DND-41 (cell line): Measurements from ENCODE around the gene IQSEC1.
A peak's percentile ranks its signal among the peaks of the same experiment; 100 is the strongest.

ENCODE experiments used
- ATAC-seq: fragments of 200-7000 bp; cut with Tn5 transposase; 3 replicates; pipeline ENCODE4 v1.9.1; 2021; ENCODE audit warnings: low read depth; ENCODE audit not compliant: insufficient read depth
- DNase-seq: peaks from one replicate; pipeline ENCODE4 v3.0.0-alpha.2; 2020
- H2AFZ ChIP-seq: 2 replicates; pipeline ENCODE4 v1.6.0; 2012; ENCODE audit warnings: low read depth, low read length
- H3K27ac ChIP-seq: 2 replicates; pipeline ENCODE4 v1.5.1; 2012; ENCODE audit warnings: low read length, inconsistent platforms
- H3K27me3 ChIP-seq: fragments of 200-600 bp; sonication (generic); 2 replicates; pipeline ENCODE4 v1.6.0; 2012; ENCODE audit warnings: low read length, mild to moderate bottlenecking, inconsistent platforms; ENCODE audit not compliant: insufficient read depth, poor library complexity
- H3K36me3 ChIP-seq: 2 replicates; pipeline ENCODE4 v1.5.1; 2012; ENCODE audit warnings: low read length, inconsistent platforms; ENCODE audit not compliant: insufficient read depth
- H3K4me1 ChIP-seq: 2 replicates; pipeline ENCODE4 v1.5.1; 2012; ENCODE audit warnings: mild to moderate bottlenecking, low read length; ENCODE audit not compliant: insufficient read depth
- H3K4me2 ChIP-seq: 2 replicates; pipeline ENCODE4 v1.6.0; 2012; ENCODE audit warnings: mild to moderate bottlenecking, moderate library complexity, low read length, inconsistent platforms; ENCODE audit not compliant: insufficient read depth
- H3K4me3 ChIP-seq, 2 experiments: fragments of 200-600 bp in 1 of 2; shearing (Covaris generic) in 1 of 2; 2 replicates each; pipeline ENCODE4 v1.5.1; 2012 to 2016; ENCODE audit warnings: inconsistent platforms in 2 of 2, low read length in 2 of 2, mild to moderate bottlenecking in 2 of 2, low read depth in 1 of 2, moderate library complexity in 1 of 2
- H3K79me2 ChIP-seq: 2 replicates; pipeline ENCODE4 v1.6.0; 2012; ENCODE audit warnings: low read length, inconsistent platforms; ENCODE audit not compliant: insufficient read depth
- H3K9ac ChIP-seq: 2 replicates; pipeline ENCODE4 v1.6.0; 2012; ENCODE audit warnings: low read depth, mild to moderate bottlenecking, inconsistent platforms, low read length, moderate library complexity
- H3K9me3 ChIP-seq: 2 replicates; pipeline ENCODE4 v1.5.1; 2012; ENCODE audit warnings: low read length, moderate library complexity, mild to moderate bottlenecking, inconsistent platforms; ENCODE audit not compliant: insufficient read depth, severe bottlenecking
- H4K20me1 ChIP-seq: 2 replicates; pipeline ENCODE4 v1.6.0; 2012; ENCODE audit warnings: low read length; ENCODE audit not compliant: insufficient read depth
- CTCF ChIP-seq: IDR thresholded peaks from 2 replicates; pipeline ENCODE4 v1.5.1; 2012; ENCODE audit warnings: borderline replicate concordance, low read length, moderate library complexity, mild to moderate bottlenecking; ENCODE audit not compliant: poor library complexity, severe bottlenecking; ENCODE audit errors: extremely low read depth
- EZH2 ChIP-seq: IDR thresholded peaks from 3 replicates; pipeline ENCODE4 v1.6.1; 2012; ENCODE audit warnings: borderline replicate concordance, low read depth, mild to moderate bottlenecking, moderate library complexity, low read length, inconsistent platforms; ENCODE audit not compliant: severe bottlenecking

The IQSEC1 gene

GRCh38 chr3:13092621-13093617, 19.7 kb upstream of the IQSEC1 start:
- ATAC-seq = no peak
- no peak overlapping the region for H3K4me2 ChIP-seq
- no peaks in the 10 kb centered on the region for H3K27me3 ChIP-seq

GRCh38 chr3:13091898-13092611, 18.8 kb upstream of the IQSEC1 start:
- peak overlapping the region; percentile 61 for H3K27ac ChIP-seq
- no peaks in the 10 kb centered on the region for H4K20me1 ChIP-seq
- no peaks in the 10 kb centered on the region for H3K79me2 ChIP-seq
- no peak overlapping the region; the same call in 1 of the 2 replicates for H3K4me2 ChIP-seq
- H3K36me3 ChIP-seq = no peaks in the 10 kb centered on the region
- peak overlapping the region; percentile 30 for H3K9ac ChIP-seq
- H2AFZ ChIP-seq = peak overlapping the region; percentile 61; the same call in 1 of the 2 replicates
- H3K9me3 ChIP-seq = no peaks in the 10 kb centered on the region
- peak; percentile 98 for TF ChIP-seq CTCF
- no peak for TF ChIP-seq EZH2
- peaks cover 28% of the 10 kb centered on the region for H3K4me1 ChIP-seq
- DNase-seq (peak; percentile 83), ATAC-seq (peak; percentile 86)
- H3K27me3 ChIP-seq = no peaks in the 10 kb centered on the region
- no peak overlapping the region for H3K4me3 ChIP-seq

More at GRCh38 chr3:13092621-13093617, 19.7 kb upstream of the IQSEC1 start:
- Histone ChIP-seq H2AFZ (no peak overlapping the region), H4K20me1 (no peaks in the 10 kb centered on the region), H3K4me3 (no peak overlapping the region), H3K4me1 (peaks cover 23% of the 10 kb centered on the region), H3K79me2 (no peaks in the 10 kb centered on the region), H3K9ac (no peak overlapping the region), H3K27ac (no peak overlapping the region), H3K9me3 (no peaks in the 10 kb centered on the region), H3K36me3 (no peaks in the 10 kb centered on the region)
- no peak for DNase-seq
- TF ChIP-seq EZH2 (no peak), CTCF (no peak)

GRCh38 chr3:13088028-13089006, 15.1 kb upstream of the IQSEC1 start:
- no peaks in the 10 kb centered on the region for H4K20me1 ChIP-seq
- DNase-seq (no peak), ATAC-seq (peak; percentile 29; the same call in 2 of the 3 replicates)
- no peak for TF ChIP-seq CTCF
- TF ChIP-seq EZH2 = no peak
- H3K4me1 ChIP-seq = peaks cover 37% of the 10 kb centered on the region
- H3K4me2 ChIP-seq = no peak overlapping the region
- no peaks in the 10 kb centered on the region for H3K79me2 ChIP-seq
- H3K36me3 ChIP-seq = no peaks in the 10 kb centered on the region
- H2AFZ ChIP-seq = no peak overlapping the region
- H3K9ac ChIP-seq = 0 out of 2 replicates have a peak overlapping the region, but pooled peaks have one; percentile 2
- peak overlapping the region; percentile 60 for H3K27ac ChIP-seq
- no peaks in the 10 kb centered on the region for H3K9me3 ChIP-seq
- no peaks in the 10 kb centered on the region for H3K27me3 ChIP-seq
- H3K4me3 ChIP-seq = no peak overlapping the region
